SK-N-SH treated with all-trans-retinoic acid at 6 μM for 48 hours (cell line): ENCODE data around the gene ITCH.

Source experiments
- ATAC-seq: fragments of 200-7000 bp; cut with Tn5 transposase; 3 replicates; pipeline ENCODE4 v1.9.1; 2020; ENCODE audit warnings: mild to moderate bottlenecking, moderate library complexity
- ARNTL ChIP-seq: fragments of 450-650 bp; formaldehyde crosslinking; IDR thresholded peaks from 2 replicates; pipeline ENCODE4 v1.5.0; 2020; ENCODE audit warnings: low read depth, mild to moderate bottlenecking, moderate library complexity, borderline replicate concordance
- CREB5 ChIP-seq: fragments of 250-450 bp; sonication (Bioruptor Pico); IDR thresholded peaks from 2 replicates; pipeline ENCODE4 v1.5.1; 2020; ENCODE audit warnings: low read depth, mild to moderate bottlenecking, moderate library complexity
- CSRNP3 ChIP-seq: fragments of 250-450 bp; sonication (Bioruptor Pico); IDR thresholded peaks from 2 replicates; pipeline ENCODE4 v1.5.1; 2021; ENCODE audit warnings: mild to moderate bottlenecking, moderate library complexity
- ESRRG ChIP-seq: fragments of 250-450 bp; sonication (Bioruptor Pico); IDR thresholded peaks from 2 replicates; pipeline ENCODE4 v1.6.1; 2021; ENCODE audit warnings: mild to moderate bottlenecking
- GLIS3 ChIP-seq: fragments of 250-450 bp; sonication (Bioruptor Pico); IDR thresholded peaks from 2 replicates; pipeline ENCODE4 v1.5.0; 2020; ENCODE audit warnings: mild to moderate bottlenecking, moderate library complexity
- OSR1 ChIP-seq: fragments of 250-450 bp; sonication (Bioruptor Pico); IDR thresholded peaks from 2 replicates; pipeline ENCODE4 v1.8.0; 2022; ENCODE audit warnings: moderate library complexity, mild to moderate bottlenecking, inconsistent platforms
- PPARA ChIP-seq: fragments of 250-450 bp; sonication (Bioruptor Pico); IDR thresholded peaks from 2 replicates; pipeline ENCODE4 v1.5.0; 2020; ENCODE audit warnings: mild to moderate bottlenecking, borderline replicate concordance
- RARB ChIP-seq: fragments of 250-450 bp; sonication (Bioruptor Pico); IDR thresholded peaks from 2 replicates; pipeline ENCODE4 v1.8.0; 2021; ENCODE audit warnings: mild to moderate bottlenecking, moderate library complexity
- SNAI2 ChIP-seq: fragments of 250-450 bp; sonication (Bioruptor Pico); IDR thresholded peaks from 2 replicates; pipeline ENCODE4 v1.5.0; 2020; ENCODE audit warnings: mild to moderate bottlenecking, moderate library complexity
- TCF4 ChIP-seq: fragments of 250-450 bp; sonication (Bioruptor Pico); IDR thresholded peaks from 2 replicates; pipeline ENCODE4 v1.8.0; 2021; ENCODE audit warnings: mild to moderate bottlenecking, moderate library complexity, borderline replicate concordance
- TOX ChIP-seq: fragments of 250-450 bp; sonication (Bioruptor Pico); IDR thresholded peaks from 2 replicates; pipeline ENCODE4 v1.8.0; 2021; ENCODE audit warnings: mild to moderate bottlenecking, moderate library complexity, borderline replicate concordance
- TSHZ2 ChIP-seq: fragments of 250-450 bp; sonication (Bioruptor Pico); IDR thresholded peaks from 2 replicates; pipeline ENCODE4 v1.5.0; 2020; ENCODE audit warnings: mild to moderate bottlenecking, moderate library complexity
- ZC3H10 ChIP-seq: fragments of 250-450 bp; sonication (Bioruptor Pico); IDR thresholded peaks from 2 replicates; pipeline ENCODE4 v1.5.1; 2021; ENCODE audit warnings: mild to moderate bottlenecking, moderate library complexity
- ZFP3 ChIP-seq: fragments of 250-450 bp; sonication (Bioruptor Pico); IDR thresholded peaks from 2 replicates; pipeline ENCODE4 v1.5.0; 2020; ENCODE audit warnings: mild to moderate bottlenecking, moderate library complexity
- ZFP30 ChIP-seq: fragments of 450-650 bp; formaldehyde crosslinking; IDR thresholded peaks from 2 replicates; pipeline ENCODE4 v1.5.0; 2022; ENCODE audit warnings: mild to moderate bottlenecking, moderate library complexity
- ZNF565 ChIP-seq: fragments of 450-650 bp; formaldehyde crosslinking; conservative IDR thresholded peaks from 2 replicates; pipeline ENCODE4 v1.5.0; 2020; ENCODE audit warnings: low read depth, mild to moderate bottlenecking, moderate library complexity
- ZNF70 ChIP-seq: fragments of 450-650 bp; formaldehyde crosslinking; IDR thresholded peaks from 2 replicates; pipeline ENCODE4 v1.5.0; 2020; ENCODE audit warnings: mild to moderate bottlenecking, moderate library complexity

The ITCH gene

GRCh38 chr20:34331838-34332237, 31.2 kb upstream of the ITCH start (continued):
- TF ChIP-seq TSHZ2 (no peak), ZFP3 (CRISPR knock-in tag) (no peak)
- TF ChIP-seq, all 23 proteins: peak for 0

- ATAC-seq = no peak
- TF ChIP-seq RARB (CRISPR knock-in tag) = no peak
- TF ChIP-seq TCF4 (CRISPR knock-in tag) = no peak
- TF ChIP-seq CSRNP3 (CRISPR knock-in tag) = no peak
Observed at GRCh38 chr20:34332262-34332920, 30.7 kb upstream of the ITCH start.

- ATAC-seq = no peak
- TF ChIP-seq ZFP30 (CRISPR knock-in tag) (no peak), ESRRG (CRISPR knock-in tag) (no peak), SNAI2 (CRISPR knock-in tag) (no peak), CSRNP3 (CRISPR knock-in tag) (no peak), ZNF565 (CRISPR knock-in tag) (no peak), RARB (CRISPR knock-in tag) (no peak), TOX (CRISPR knock-in tag) (no peak), TSHZ2 (no peak), ARNTL (CRISPR knock-in tag) (no peak), OSR1 (CRISPR knock-in tag) (no peak), ZC3H10 (CRISPR knock-in tag) (no peak), PPARA (no peak), ZNF70 (CRISPR knock-in tag) (no peak), ZFP3 (CRISPR knock-in tag) (no peak), CREB5 (CRISPR knock-in tag) (no peak), TCF4 (CRISPR knock-in tag) (no peak), GLIS3 (CRISPR knock-in tag) (no peak)
Observed at GRCh38 chr20:34333786-34334185, 29.3 kb upstream of the ITCH start.
